Stimulated activated memory B cell treated with anti-CD40 and anti-IgM and Interleukin-4, amounts not matched to agents 10 μg/mL and 1 μg/mL and 100 μg/mL, for 72 hours (primary cell): ENCODE measurements around the gene SAMD4B.

Experiments used
- ATAC-seq: fragments of 150-1000 bp; cut with Tn5 transposase; 2 replicates; pipeline ENCODE4 v1.10.0; 2021
- H3K27ac Mint-ChIP-seq: one replicate; pipeline ENCODE4 v1.8.0; 2022; ENCODE audit warnings: mild to moderate bottlenecking, mixed read lengths
- H3K27me3 Mint-ChIP-seq: one replicate; pipeline ENCODE4 v1.8.0; 2022; ENCODE audit warnings: mixed read lengths
- H3K36me3 Mint-ChIP-seq: one replicate; pipeline ENCODE4 v1.8.0; 2022; ENCODE audit warnings: mixed read lengths
- H3K4me1 Mint-ChIP-seq: one replicate; pipeline ENCODE4 v1.8.0; 2022; ENCODE audit warnings: mixed read lengths
- H3K4me3 Mint-ChIP-seq: one replicate; pipeline ENCODE4 v1.8.0; 2022; ENCODE audit warnings: mild to moderate bottlenecking, moderate library complexity, mixed read lengths
- H3K9me3 Mint-ChIP-seq: one replicate; pipeline ENCODE4 v1.8.0; 2022; ENCODE audit warnings: mixed read lengths

Gene SAMD4B

DNA sequence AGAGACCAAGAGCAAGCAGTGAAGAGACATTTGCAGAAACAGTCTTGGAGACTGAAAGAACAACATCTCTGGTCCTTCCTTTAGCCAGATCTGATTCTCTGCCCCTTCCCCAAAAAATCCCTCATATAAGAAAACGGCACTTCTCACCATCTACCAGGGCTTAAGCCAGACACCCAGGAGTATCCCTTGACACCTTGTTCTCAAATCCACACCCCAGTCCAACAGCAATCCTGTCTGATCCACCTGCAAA is 68.5 kb downstream of the SAMD4B start:
- Mint-ChIP-seq H3K9me3 (no peaks in the 10 kb centered on the region), H3K36me3 (peaks cover 41% of the 10 kb centered on the region), H3K27ac (peak overlapping the region; percentile 91), H3K4me1 (peaks cover 62% of the 10 kb centered on the region), H3K27me3 (no peaks in the 10 kb centered on the region), H3K4me3 (peak overlapping the region; percentile 95)
- ATAC-seq, result no peak

DNA sequence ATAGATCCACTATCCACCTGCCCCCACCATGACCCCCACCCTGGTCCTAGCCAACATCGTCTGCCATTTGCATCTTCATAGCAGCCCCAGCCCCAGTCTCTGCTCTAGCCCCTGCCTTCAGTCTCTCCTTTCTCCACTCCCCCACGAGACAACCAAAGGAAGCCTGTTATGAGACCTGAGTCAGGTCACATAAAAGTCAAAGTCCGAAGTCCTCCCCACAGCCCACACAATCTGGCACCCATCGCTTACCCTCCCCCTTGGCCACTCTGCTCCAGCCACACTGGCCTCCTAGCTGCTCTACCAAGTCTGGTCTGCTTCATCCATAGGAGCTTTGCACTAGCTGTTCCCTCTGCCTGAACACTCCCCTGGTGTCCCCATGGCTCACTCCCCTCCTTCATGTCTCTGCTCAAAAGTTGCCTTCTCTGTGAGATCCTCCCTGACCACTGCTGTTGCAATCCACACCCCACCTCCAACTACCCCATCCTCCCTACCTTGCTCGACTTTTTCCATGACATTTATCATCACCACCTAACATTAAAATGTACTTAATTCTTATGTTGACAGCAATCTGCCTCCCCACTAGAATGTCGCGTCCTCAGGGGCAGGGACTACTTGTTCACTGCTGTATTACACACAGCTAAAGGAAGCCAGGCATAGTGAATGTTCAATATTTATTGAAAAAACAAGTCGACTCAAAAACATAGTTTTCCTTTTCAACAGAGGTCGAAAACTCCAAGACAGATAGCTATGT is 69.0 kb downstream of the SAMD4B start:
- no peaks in the 10 kb centered on the region for H3K27me3 Mint-ChIP-seq

DNA sequence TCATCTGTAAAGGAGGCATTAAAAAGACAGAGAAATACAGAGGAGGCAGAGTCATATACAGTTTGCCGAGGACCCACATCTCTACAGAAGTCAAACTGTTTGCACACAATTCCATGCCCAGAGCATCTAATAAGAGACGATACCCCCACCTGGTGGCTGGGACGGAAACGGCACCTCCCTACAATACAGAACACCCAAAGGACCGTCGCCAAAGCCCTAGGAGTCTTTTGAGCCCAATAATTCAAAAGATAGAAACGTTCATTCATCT is 69.5 kb downstream of the SAMD4B start:
- Mint-ChIP-seq H3K36me3 (peaks cover 41% of the 10 kb centered on the region), H3K4me3 (peak overlapping the region; percentile 95), H3K4me1 (peaks cover 55% of the 10 kb centered on the region), H3K27me3 (no peaks in the 10 kb centered on the region), H3K9me3 (no peaks in the 10 kb centered on the region), H3K27ac (peak overlapping the region; percentile 91)
- peak; percentile 53 for ATAC-seq

More for the DNA sequence above, 69.0 kb downstream of the SAMD4B start:
- Mint-ChIP-seq H3K4me3 (peak overlapping the region; percentile 95), H3K27ac (peak overlapping the region; percentile 91), H3K9me3 (no peaks in the 10 kb centered on the region), H3K4me1 (peaks cover 59% of the 10 kb centered on the region), H3K36me3 (peaks cover 41% of the 10 kb centered on the region)
- no peak for ATAC-seq

DNA sequence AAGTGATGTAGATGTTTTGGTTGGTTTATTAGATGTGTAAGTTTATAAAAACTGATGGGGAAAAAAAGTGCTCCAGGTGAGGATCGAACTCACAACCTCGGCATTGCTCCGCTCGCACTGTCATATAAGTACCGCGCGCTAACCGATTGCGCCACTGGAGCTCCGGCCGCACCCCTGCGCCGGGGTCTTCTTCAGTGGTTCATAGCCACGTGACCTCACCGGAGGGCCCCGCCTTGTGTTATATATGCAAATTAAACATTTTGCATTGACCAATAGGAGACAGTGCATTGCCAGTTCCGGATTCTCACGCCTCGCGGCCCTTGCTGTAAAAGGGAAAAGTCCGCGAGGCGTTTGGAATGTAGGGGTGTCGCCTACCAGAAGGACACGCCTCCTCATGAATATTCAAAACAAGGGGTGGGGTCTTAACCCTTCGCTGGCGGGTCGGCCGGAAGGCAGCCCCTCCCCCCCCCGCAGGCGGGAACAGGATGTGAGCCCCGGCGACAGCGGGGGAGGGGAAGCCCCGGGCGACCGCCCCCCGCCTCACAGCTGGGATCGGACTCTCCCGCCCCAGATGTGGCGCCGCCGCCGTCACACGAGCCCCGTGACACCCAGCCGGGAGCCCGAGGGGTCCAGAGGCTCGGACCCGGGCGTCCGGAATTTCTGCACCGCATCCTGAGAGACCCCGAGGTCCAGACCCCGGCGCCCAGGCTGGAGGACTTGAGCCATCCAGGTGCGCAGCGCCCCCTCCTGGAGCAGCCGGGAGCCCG is 70.1 kb downstream of the SAMD4B start, which contains the start of gene PLEKHG2:
Gene PLEKHG2, plus strand, starts transcription at position 570 of the 767 bp plus-strand sequence. CDS start 1,418 bp downstream, outside the sequence.
- Mint-ChIP-seq H3K4me1 (peaks cover 55% of the 10 kb centered on the region), H3K27ac (peak within 1 kb of the TSS; percentile 91)

DNA sequence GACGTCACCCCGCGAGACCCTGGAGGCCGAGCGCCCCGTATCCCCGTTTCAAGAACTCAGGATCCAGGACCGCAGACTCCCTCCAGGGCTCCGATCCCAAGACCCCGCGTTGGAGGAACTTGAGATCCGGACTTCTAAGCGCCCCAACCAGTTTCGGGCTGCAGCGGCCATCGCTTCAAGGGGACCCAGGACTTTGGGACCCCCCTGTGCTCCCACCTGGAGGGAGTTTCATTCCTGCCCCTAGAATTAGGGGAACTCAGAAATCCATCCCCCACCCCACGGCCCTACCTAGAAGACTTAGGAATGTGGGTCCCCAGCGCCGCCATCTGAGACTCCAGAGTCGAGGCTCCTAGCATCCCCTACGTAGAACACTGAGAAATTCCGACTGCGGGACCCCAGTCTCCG is 70.6 kb downstream of the SAMD4B start:
- no peaks in the 10 kb centered on the region for H3K27me3 Mint-ChIP-seq
- ATAC-seq, result no peak
- H3K4me1 Mint-ChIP-seq, result peaks cover 55% of the 10 kb centered on the region
- peak overlapping the region; percentile 95 for H3K4me3 Mint-ChIP-seq
- H3K27ac Mint-ChIP-seq, result peak overlapping the region; percentile 91
- H3K36me3 Mint-ChIP-seq, result peaks cover 39% of the 10 kb centered on the region
- H3K9me3 Mint-ChIP-seq, result no peaks in the 10 kb centered on the region

More for the DNA sequence above, 70.1 kb downstream of the SAMD4B start, which contains the start of gene PLEKHG2:
- Mint-ChIP-seq H3K36me3 (peaks cover 39% of the 10 kb centered on the region), H3K9me3 (no peaks in the 10 kb centered on the region), H3K4me3 (peak within 1 kb of the TSS; percentile 95), H3K27me3 (no peaks in the 10 kb centered on the region)
- peak; percentile 80 for ATAC-seq

DNA sequence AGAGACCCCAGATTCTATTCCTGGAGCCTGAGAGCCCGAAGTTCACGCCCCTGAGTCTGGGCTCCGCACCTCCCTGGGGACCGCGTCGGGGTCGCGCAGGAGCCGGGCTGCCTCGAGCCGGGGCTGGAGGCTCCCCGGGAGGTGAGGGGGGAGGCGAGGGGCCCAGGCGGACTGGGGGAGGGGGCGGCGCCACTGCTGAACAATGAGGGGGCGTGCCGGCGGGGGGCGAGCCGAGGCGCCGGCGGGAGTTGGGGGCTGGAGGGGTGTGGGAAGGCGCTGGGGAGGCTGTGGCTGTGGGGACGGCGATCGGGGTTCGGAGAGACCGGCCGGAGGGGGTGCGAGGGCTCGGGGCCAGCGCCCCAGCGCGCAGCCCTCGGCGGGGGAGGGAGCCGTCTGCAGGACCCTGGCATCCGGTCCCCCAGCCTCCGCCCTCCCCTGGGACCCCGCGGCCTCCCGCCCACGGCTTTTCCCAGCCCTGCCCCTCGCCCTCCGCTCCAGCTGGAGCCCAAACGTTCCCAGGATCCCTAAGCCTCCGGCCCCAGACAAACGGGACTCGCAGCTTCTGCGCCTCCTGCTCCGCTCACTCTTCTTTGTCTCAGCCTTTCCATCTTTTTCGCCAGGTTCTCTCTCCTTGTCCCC is 71.2 kb downstream of the SAMD4B start:
- no peaks in the 10 kb centered on the region for H3K9me3 Mint-ChIP-seq
- no peaks in the 10 kb centered on the region for H3K27me3 Mint-ChIP-seq
- H3K36me3 Mint-ChIP-seq, result peaks cover 37% of the 10 kb centered on the region
- peak overlapping the region; percentile 95 for H3K4me3 Mint-ChIP-seq
- ATAC-seq, result no peak
- peaks cover 50% of the 10 kb centered on the region for H3K4me1 Mint-ChIP-seq
- H3K27ac Mint-ChIP-seq, result peak overlapping the region; percentile 91

DNA sequence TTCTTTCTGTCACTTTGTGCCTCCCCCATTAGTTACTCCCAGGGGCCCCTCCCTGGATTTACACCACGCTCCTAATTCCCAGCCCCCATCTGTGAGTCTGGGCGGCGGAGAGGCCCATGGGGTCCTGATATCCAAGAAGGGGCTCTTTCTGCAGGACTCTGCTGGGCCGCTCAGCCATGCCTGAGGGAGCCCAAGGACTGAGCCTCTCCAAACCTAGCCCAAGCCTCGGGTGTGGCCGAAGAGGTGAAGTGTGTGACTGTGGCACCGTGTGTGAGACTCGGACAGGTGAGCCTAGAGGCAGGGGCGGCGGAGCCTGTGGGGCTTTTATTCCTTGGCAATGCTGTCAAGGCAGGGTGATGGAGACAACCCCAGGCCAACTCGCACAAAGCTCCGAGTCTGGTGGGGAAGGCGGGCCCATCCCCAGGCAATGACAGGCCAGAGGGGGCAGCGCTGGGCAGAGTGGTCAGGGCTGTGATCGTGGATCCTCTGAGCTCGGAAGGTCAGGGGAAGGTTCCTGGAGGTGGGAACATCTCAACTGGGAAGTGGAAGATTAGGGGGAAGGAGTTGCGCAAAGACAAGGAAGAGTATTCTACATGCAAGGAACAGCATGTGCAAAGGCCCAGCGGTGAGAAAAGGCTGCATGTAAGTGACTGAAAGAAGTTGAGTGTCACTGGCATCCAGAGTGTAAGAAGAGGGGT is 71.8 kb downstream of the SAMD4B start:
- Mint-ChIP-seq H3K27ac (peak overlapping the region; percentile 91), H3K4me3 (peak overlapping the region; percentile 95), H3K27me3 (no peaks in the 10 kb centered on the region), H3K9me3 (no peaks in the 10 kb centered on the region), H3K36me3 (peaks cover 36% of the 10 kb centered on the region), H3K4me1 (peaks cover 44% of the 10 kb centered on the region)
- ATAC-seq, result no peak

DNA sequence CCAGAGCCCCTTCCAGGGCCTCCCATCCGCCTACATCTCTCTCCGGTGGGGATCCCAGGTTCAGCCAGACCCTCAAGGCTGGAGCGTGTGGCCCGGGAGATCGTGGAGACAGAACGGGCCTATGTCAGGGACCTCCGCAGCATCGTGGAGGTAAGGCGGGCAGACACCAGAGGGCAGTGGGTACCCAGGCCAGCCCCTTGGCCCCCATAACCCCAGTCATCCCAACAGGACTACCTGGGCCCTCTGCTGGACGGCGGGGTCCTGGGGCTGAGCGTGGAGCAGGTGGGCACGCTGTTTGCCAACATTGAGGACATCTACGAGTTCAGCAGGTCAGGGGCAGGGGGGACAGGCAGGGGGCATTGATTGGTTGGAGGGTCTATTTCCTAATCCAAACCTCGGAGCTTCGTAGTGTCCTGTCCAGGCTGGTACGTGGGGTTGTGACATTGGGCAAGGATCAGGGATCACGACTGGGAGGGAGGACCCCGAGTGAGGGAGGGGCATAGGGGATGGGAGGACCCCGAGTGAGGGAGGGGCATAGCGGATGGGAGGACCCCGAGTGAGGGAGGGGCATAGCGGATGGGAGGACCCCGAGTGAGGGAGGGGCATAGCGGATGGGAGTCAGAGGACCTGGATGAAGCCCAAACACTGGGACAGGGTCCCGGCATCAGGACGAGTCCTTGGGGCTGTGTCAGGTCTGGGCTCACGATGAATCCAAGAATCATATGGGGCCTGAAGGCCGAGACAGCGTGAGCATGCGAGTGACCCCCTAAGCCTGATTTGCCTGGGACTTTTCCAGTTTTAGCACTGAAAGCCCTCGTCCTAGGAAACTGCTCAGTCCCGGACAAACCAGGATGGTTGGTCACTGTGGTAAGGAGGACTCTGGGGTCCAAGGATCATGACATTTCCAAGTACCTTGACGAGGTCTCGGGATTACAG is 73.2 kb downstream of the SAMD4B start:
- Mint-ChIP-seq H3K27ac (no peak overlapping the region), H3K4me1 (peaks cover 37% of the 10 kb centered on the region), H3K4me3 (peak overlapping the region; percentile 3), H3K36me3 (peaks cover 41% of the 10 kb centered on the region), H3K9me3 (no peaks in the 10 kb centered on the region), H3K27me3 (no peaks in the 10 kb centered on the region)
- ATAC-seq, result no peak

DNA sequence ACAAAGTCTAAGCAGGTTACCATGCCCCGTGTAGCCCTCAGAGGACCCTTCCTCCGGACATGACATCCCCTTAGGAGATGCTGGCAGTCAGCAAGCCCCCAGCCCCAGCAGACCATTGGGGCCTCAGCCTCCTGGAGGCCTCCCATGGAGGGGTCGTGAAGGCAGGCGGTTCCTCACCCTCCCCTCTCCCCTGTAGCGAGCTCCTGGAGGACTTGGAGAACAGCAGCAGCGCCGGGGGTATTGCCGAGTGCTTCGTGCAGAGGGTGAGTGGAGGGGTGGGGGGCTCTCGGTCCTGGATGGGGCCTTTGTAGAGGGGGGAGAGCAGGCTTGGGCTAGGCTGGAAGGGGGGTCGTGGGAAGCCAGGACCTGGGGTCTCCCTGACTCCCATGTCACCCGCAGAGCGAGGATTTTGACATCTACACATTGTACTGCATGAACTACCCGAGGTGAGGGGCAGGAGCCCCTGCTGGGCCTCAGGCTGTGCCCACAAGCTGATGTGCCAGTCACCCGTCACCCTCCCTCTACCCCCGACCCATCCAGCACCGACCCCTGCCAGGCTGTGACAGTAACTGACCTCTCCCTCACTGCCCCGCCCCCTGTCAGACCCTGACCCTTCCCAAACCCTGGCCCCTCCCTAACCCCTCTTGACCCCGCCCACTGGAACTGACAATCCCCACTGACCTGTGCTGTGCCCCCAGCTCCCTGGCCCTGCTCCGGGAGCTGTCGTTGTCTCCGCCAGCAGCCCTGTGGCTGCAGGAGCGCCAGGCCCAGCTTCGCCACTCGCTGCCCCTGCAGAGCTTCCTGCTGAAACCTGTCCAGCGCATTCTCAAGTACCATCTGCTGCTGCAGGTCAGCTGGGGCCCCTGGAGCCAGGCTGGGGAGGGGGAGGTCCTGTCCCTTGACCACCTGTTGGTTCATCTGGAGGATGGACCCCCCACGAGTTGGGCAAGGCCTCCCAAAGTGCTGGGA is 74.2 kb downstream of the SAMD4B start:
- Mint-ChIP-seq H3K4me1 (peaks cover 27% of the 10 kb centered on the region), H3K4me3 (no peak overlapping the region), H3K36me3 (peaks cover 47% of the 10 kb centered on the region), H3K27me3 (no peaks in the 10 kb centered on the region), H3K27ac (no peak overlapping the region), H3K9me3 (no peaks in the 10 kb centered on the region)
- ATAC-seq, result no peak

DNA sequence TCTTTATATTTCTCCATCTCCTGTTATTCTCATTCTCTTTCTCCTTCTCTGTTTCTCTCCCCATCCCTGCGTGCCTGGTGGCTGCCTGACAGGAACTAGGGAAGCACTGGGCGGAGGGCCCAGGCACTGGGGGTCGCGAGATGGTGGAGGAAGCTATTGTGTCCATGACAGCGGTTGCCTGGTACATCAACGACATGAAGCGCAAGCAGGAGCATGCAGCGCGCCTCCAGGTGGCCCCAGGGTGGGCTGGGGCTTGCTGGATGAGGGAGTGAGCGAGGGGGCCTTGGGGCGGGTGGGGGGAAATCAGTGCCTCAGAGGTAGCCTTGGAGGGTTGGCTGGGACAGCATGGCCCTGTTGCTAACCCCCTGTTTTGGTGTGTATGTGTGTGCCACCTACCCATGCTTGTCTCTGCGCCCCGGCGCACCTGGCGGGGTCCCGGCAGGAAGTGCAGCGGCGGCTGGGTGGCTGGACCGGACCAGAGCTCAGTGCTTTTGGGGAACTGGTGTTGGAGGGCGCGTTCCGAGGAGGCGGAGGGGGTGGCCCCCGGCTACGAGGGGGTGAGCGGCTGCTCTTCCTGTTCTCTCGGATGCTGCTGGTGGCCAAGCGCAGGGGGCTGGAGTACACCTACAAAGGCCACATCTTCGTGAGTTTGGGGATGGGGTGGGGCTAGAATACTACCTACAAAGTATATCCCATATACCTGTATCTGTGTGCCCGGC is 75.4 kb downstream of the SAMD4B start:
- H3K27ac Mint-ChIP-seq, result no peak overlapping the region
- no peaks in the 10 kb centered on the region for H3K27me3 Mint-ChIP-seq
- H3K4me1 Mint-ChIP-seq, result peaks cover 20% of the 10 kb centered on the region
- peaks cover 54% of the 10 kb centered on the region for H3K36me3 Mint-ChIP-seq
- H3K9me3 Mint-ChIP-seq, result no peaks in the 10 kb centered on the region
- H3K4me3 Mint-ChIP-seq, result no peak overlapping the region
- no peak for ATAC-seq

DNA sequence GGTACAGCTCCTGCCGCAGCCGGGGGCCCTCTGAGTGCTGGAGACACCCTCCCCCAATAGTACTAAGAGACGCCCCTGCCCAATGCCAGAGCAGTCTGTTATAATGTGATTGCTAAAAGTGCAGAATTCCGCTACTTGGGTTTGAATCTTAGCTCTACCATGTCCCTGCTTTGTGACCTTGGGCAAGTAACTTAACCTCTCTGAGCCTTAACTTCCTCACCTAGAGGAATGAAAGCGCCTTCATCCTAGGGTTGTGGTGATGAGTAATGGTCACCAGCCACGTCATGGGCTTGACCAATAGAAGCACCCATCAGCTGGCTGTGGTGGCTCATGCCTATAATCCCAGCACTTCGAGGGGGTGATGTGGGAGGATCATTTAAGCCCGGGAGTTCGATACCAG is 76.8 kb downstream of the SAMD4B start:
- Mint-ChIP-seq H3K27ac (no peak overlapping the region), H3K9me3 (no peaks in the 10 kb centered on the region), H3K4me3 (no peak overlapping the region), H3K27me3 (no peaks in the 10 kb centered on the region), H3K36me3 (peaks cover 60% of the 10 kb centered on the region), H3K4me1 (peaks cover 14% of the 10 kb centered on the region)
- no peak for ATAC-seq

DNA sequence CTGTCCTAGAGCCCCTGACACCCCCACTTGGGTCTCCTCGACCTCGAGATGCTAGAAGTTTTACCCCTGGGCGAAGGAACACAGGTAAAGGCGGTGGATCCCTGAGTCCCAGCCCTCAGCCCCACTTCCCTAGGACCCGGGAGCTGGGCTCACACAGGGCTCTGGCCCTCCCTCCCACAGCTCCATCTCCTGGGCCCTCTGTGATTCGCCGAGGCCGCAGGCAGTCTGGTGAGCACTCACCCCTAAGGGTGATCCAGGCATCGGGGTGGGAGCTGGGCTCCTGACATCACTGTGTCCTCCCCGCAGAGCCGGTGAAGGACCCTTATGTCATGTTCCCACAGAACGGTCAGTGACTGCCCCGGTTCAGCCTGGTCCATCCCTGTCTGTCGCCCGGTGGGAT is 78.5 kb downstream of the SAMD4B start:
- Mint-ChIP-seq H3K9me3 (no peaks in the 10 kb centered on the region), H3K27ac (no peak overlapping the region), H3K27me3 (no peaks in the 10 kb centered on the region), H3K36me3 (peaks cover 57% of the 10 kb centered on the region), H3K4me1 (peaks cover 2% of the 10 kb centered on the region), H3K4me3 (no peak overlapping the region)
- ATAC-seq, result no peak

DNA sequence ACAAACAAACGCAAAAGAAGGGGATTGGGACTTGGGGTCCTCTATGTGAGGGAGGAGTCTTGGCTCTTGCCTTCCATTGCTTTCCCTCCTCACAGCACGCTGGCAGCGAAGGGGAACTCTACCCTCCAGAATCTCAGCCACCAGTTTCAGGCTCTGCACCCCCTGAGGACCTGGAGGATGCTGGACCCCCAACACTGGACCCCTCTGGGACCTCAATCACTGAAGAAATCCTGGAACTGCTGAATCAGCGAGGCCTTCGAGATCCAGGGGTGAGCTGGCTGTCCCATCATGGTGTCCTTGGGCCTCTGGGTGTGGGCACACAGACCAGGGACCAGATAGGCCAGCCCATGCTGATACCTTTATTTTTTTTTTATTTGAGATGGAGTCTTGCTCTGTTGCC is 79.8 kb downstream of the SAMD4B start:
- Mint-ChIP-seq H3K4me1 (peaks cover 7% of the 10 kb centered on the region), H3K27ac (no peak overlapping the region), H3K4me3 (no peak overlapping the region), H3K27me3 (no peaks in the 10 kb centered on the region), H3K9me3 (no peaks in the 10 kb centered on the region), H3K36me3 (peaks cover 64% of the 10 kb centered on the region)
- no peak for ATAC-seq
